Erythroblast (primary cell): Measurements from ENCODE around the gene TMEM63A.
"Not testable (repeated sequence)": the region's sequence is repeated elsewhere in the genome, so short reads cannot be mapped to it uniquely, and the experiment has no call there.

Source experiments
- DNase-seq, 2 experiments: peaks; one replicate each; lab custom pipeline; 2025; lab: John Stamatoyannopoulos, UW
- GATA1 ChIP-seq: IDR thresholded peaks from 2 replicates; pipeline ENCODE4 v1.6.1; 2011; ENCODE audit warnings: low read depth, mild to moderate bottlenecking, control low read depth, low read length, moderate library complexity
- POLR2A ChIP-seq: IDR thresholded peaks from 2 replicates; pipeline ENCODE4 v1.6.1; 2011; ENCODE audit warnings: mild to moderate bottlenecking, low read length

TMEM63A gene

GRCh38 chr1:225815526-225816178 is 66.5 kb downstream of the TMEM63A start:
- DNase-seq: no peak
- TF ChIP-seq GATA1 (no peak), POLR2A (no peak)

- DNase-seq: not testable (repeated sequence)
Observed at GRCh38 chr1:225815090-225815489, 67.1 kb downstream of the TMEM63A start.

GRCh38 chr1:225814381-225814780 is 67.8 kb downstream of the TMEM63A start:
- TF ChIP-seq POLR2A (no peak), GATA1 (no peak)
- no peak for DNase-seq

- DNase-seq: peak; percentile 67 to 75
- TF ChIP-seq GATA1 (no peak), POLR2A (no peak)
Observed at GRCh38 chr1:225813214-225813964, 68.8 kb downstream of the TMEM63A start.

- TF ChIP-seq GATA1 (no peak), POLR2A (no peak)
- DNase-seq: no peak
Observed at GRCh38 chr1:225812488-225813213, 69.5 kb downstream of the TMEM63A start.

GRCh38 chr1:225811622-225812487 is 70.3 kb downstream of the TMEM63A start:
- no peak for TF ChIP-seq POLR2A
- TF ChIP-seq GATA1: no peak
- peak; percentile 18 to 20 for DNase-seq

- peak in 1 of 2 experiments; percentile 11 for DNase-seq
Observed at GRCh38 chr1:225810579-225811538, 71.3 kb downstream of the TMEM63A start.

- peak; percentile 81 to 86 for DNase-seq
- TF ChIP-seq POLR2A (peak; percentile 54), GATA1 (no peak)
Observed at GRCh38 chr1:225809842-225810578, 72.2 kb downstream of the TMEM63A start, which contains the start of gene EPHX1. Gene EPHX1 (plus strand): TSS chr1:225810124. CDS start chr1:225828730, 18,606 bp downstream.

GRCh38 chr1:225808136-225808535 is 74.0 kb downstream of the TMEM63A start:
- TF ChIP-seq POLR2A (no peak), GATA1 (no peak)
- DNase-seq: peak; percentile 23 to 36

- DNase-seq: not testable (repeated sequence)
Observed at GRCh38 chr1:225806736-225807135, 75.4 kb downstream of the TMEM63A start.

- TF ChIP-seq POLR2A: no peak
- TF ChIP-seq GATA1: no peak
- no peak for DNase-seq
Observed at GRCh38 chr1:225806249-225806648, 75.9 kb downstream of the TMEM63A start.

GRCh38 chr1:225801146-225801545 is 81.0 kb downstream of the TMEM63A start:
- not testable (repeated sequence) for DNase-seq

- not testable (repeated sequence) for DNase-seq
Observed at GRCh38 chr1:225796097-225796496, 86.1 kb downstream of the TMEM63A start.
